ENCODE results near the gene ANKRD13A. TPM values are rescaled to one million over a fixed set of nuclear protein-coding genes. Genes with fewer than 3 reads are reported as not detected.
A peak's percentile ranks its signal among the peaks of the same experiment; 100 is the strongest.
"Not testable (repeated sequence)": the region's sequence is repeated elsewhere in the genome, so short reads cannot be mapped to it uniquely, and the experiment has no call there.

ANKRD13A gene
- total RNA-seq, 1 donor, result 134 TPM

DNA sequence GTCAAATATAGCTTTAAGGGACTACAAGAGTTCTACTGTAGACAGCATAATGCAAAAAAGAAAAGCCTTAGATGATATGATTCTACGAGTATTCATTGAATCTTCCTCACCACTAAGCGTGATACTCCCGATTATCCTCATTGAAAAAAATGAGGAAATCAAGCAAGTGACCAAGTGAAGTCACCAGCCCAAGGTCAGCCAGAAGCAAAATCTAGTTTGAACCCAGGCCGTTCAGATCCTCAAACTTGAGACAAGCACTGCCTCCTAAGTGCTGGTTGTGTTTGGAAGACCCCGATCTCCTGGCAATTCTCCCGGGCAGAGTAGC lies 3.9 kb upstream of the ANKRD13A start:
- Histone ChIP-seq H3K4me3 (ENCODE audit: low read length) (peak overlapping the region; percentile 85), H3K27me3 (ENCODE audit: insufficient read depth, low read length) (no peaks in the 10 kb centered on the region), H3K9me3 (ENCODE audit: low read depth, low read length) (no peaks in the 10 kb centered on the region), H3K4me1 (ENCODE audit: insufficient read depth, low read length) (peaks cover 61% of the 10 kb centered on the region)

DNA sequence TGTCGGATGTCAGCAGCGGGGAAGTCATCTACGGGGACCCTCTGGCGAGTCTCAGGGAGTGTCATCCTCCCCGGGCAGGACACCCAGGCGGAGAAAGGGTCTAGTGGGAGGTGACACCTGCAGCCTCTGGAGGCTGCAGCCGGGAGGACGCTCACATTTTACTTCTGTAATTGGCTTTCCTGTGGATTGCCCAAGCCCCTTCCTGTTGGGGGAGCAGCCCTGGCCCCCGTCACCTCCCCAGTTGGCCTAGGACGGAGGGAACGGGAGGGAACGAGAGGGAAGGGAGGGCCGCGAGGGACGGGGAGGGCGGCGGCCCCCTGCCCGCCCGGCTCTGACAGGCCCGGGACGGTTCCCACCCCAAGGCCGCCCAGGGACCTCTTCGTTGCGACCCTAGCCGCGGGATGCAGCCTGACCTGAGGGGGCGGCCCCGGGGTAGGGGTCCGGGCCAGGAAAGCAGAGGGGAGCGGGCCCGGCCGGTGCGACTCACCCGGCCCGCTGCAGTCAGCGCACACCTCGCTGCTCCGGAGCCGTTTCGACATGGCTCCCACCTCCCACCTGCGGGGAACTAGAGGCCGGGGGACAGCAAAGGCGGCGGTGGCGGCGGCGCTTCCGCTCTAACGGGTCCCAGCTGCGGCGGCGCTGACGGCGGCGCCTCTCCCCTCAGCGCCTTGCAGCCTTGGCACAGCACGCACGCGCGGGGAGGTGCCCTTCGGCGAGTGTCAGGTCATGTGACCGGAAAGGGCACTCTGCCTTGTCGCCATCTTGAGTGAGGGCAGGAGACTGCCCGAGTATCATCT lies 3.3 kb upstream of the ANKRD13A start, which contains the start of gene GIT2:
GIT2 (minus strand) TSS at position 683 of the 797 bp plus-strand sequence; CDS start at position 539, 144 bp downstream.
- Histone ChIP-seq H3K4me3 (ENCODE audit: low read length) (peak within 1 kb of the TSS; percentile 85), H3K4me1 (ENCODE audit: insufficient read depth, low read length) (peaks cover 66% of the 10 kb centered on the region)

DNA sequence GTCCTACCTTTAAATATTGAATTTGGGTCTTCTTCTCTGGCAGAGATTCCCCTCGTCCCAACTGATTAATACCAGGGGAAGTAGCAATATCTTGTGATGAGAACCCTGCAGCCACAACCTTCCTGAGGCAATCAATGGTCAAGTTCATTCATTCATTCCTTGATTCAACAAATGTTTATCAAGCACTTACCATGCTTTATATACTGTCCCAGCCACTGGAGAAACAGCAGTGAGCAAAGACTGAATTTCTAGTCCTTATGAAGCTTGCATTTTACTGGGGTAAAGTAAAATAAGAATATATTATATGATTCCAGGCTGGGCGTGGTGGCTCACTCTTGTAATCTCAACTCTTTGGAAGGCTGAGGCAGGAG lies 2.8 kb upstream of the ANKRD13A start:
- Histone ChIP-seq H3K27me3 (ENCODE audit: insufficient read depth, low read length) (no peaks in the 10 kb centered on the region), H3K4me3 (ENCODE audit: low read length) (peak overlapping the region; percentile 85), H3K9me3 (ENCODE audit: low read depth, low read length) (no peaks in the 10 kb centered on the region), H3K4me1 (ENCODE audit: insufficient read depth, low read length) (peaks cover 72% of the 10 kb centered on the region)

More for the DNA sequence above, 3.3 kb upstream of the ANKRD13A start, which contains the start of gene GIT2:
- H3K9me3 ChIP-seq (ENCODE audit: low read depth, low read length), result no peaks in the 10 kb centered on the region
- H3K27me3 ChIP-seq (ENCODE audit: insufficient read depth, low read length), result no peaks in the 10 kb centered on the region

DNA sequence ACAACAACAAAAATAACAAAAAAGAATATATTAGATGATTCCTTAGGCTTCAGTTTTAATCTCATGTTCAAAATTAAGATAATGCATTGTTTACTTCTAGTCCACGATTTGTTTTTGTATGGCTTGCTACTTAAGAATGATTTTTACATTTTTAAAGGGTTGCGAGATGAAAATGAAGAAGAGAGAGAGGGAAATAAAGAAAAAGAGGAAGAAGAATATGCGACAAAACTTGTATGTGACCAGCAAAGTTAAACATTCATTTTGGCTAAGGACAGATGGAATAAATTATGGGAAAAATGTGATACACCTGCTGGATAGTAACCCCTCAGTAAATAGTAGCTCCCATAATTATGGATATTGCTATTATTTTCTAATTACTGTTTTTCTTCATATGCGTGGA lies 1.8 kb upstream of the ANKRD13A start:
- Histone ChIP-seq H3K4me1 (ENCODE audit: insufficient read depth, low read length) (peaks cover 67% of the 10 kb centered on the region), H3K4me3 (ENCODE audit: low read length) (no peak overlapping the region), H3K9me3 (ENCODE audit: low read depth, low read length) (no peaks in the 10 kb centered on the region), H3K27me3 (ENCODE audit: insufficient read depth, low read length) (no peaks in the 10 kb centered on the region)

DNA sequence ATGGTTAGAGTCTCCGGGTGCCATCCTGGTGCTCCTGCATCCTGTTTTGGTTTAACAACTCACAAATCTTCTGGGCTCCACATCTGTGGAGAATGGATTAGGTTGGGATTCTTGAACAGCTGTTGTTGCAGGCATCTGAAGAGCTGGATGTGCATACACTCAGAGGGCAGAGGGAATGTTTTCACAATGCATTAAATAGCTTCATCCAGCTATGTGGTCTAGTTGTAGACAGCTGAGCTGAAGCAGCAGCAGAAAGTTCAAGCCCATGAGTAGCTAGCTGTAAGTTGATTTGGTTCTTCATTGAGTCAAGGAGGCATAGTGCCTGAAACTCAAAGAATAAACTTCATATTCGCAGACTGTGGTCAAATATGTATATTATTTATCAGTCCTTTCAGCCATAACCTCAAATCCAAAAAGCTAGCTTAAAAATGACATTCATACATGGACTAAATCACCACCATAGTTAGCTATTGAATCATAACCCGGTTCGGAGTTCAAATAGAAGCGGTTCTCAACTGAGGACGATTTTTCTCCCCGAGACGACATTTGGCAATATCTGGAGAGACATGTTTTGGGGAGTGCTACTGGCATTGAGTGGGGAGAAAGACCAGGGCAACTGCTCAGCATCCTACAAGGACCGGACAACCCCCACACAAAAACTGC lies 858 bp upstream of the ANKRD13A start:
- H3K27me3 ChIP-seq (ENCODE audit: insufficient read depth, low read length), result no peaks in the 10 kb centered on the region
- H3K4me1 ChIP-seq (ENCODE audit: insufficient read depth, low read length), result peaks cover 63% of the 10 kb centered on the region
- no peaks in the 10 kb centered on the region for H3K9me3 ChIP-seq (ENCODE audit: low read depth, low read length)
- H3K4me3 ChIP-seq (ENCODE audit: low read length), result peak overlapping the region; percentile 92

DNA sequence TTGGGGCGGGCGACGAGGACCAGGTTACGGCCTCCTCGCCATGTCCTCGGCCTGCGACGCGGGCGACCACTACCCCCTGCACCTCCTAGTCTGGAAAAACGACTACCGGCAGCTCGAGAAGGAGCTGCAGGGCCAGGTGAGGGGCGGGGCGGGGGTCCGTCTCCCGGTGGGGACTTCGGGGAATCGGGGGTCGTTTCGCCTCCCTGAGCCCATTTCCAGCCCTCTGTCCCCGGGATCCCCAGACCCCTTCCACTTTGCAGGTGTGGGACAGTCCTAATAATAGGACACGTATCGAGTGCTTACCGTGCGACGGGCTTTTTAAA lies 380 bp downstream of the ANKRD13A start:
- Histone ChIP-seq H3K9me3 (ENCODE audit: low read depth, low read length) (no peaks in the 10 kb centered on the region), H3K4me3 (ENCODE audit: low read length) (peak overlapping the region; percentile 92), H3K27me3 (ENCODE audit: insufficient read depth, low read length) (no peaks in the 10 kb centered on the region), H3K4me1 (ENCODE audit: insufficient read depth, low read length) (peaks cover 63% of the 10 kb centered on the region)

DNA sequence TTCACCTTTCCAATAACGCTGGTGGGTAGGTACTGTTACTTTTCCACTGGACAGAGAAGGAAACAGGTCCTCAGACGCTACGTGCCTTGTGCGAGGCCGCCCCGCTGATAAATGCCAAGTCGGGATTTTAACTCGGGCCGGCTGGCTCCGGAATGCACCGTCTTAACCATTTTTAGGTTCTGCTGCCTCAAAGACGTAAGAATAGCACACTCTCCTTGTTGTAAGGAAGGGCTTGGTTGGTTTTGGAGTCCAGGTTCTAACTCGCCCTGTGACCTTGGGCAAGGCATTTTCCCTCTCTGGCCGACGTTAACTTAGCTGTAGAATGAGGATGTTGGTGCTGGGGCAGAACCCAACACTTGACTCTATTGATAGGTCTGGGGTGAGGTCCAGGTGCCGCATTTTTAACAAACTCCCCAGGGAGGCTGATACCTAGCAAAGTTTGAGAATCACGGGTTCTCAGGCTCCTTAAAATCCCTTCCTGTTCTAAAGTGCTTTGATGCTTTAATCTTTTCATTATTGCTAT lies 814 bp downstream of the ANKRD13A start:
- Histone ChIP-seq H3K4me1 (ENCODE audit: insufficient read depth, low read length) (peaks cover 65% of the 10 kb centered on the region), H3K4me3 (ENCODE audit: low read length) (peak overlapping the region; percentile 92), H3K27me3 (ENCODE audit: insufficient read depth, low read length) (no peaks in the 10 kb centered on the region), H3K9me3 (ENCODE audit: low read depth, low read length) (no peaks in the 10 kb centered on the region)

DNA sequence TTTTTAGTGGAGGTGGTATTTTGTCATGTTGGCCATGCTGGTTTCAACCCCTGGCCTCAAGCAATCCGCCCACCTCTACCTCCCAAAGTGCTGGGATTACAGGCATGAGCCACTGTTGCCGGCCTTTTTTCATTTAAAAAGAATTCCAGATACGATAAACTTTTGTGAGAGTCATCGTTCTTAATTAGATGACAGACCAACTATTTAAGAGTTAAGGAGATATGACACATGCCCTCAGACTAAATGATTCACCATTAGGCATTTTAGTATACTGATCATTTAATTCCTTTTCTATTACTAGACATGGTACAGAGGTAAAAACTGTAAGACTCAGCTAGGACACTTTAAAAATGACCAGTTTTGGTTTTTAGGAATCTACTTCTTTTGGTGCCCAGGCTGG lies 2.4 kb downstream of the ANKRD13A start:
- no peak overlapping the region for H3K4me3 ChIP-seq (ENCODE audit: low read length)
- no peaks in the 10 kb centered on the region for H3K27me3 ChIP-seq (ENCODE audit: insufficient read depth, low read length)
- no peaks in the 10 kb centered on the region for H3K9me3 ChIP-seq (ENCODE audit: low read depth, low read length)
- peaks cover 67% of the 10 kb centered on the region for H3K4me1 ChIP-seq (ENCODE audit: insufficient read depth, low read length)

DNA sequence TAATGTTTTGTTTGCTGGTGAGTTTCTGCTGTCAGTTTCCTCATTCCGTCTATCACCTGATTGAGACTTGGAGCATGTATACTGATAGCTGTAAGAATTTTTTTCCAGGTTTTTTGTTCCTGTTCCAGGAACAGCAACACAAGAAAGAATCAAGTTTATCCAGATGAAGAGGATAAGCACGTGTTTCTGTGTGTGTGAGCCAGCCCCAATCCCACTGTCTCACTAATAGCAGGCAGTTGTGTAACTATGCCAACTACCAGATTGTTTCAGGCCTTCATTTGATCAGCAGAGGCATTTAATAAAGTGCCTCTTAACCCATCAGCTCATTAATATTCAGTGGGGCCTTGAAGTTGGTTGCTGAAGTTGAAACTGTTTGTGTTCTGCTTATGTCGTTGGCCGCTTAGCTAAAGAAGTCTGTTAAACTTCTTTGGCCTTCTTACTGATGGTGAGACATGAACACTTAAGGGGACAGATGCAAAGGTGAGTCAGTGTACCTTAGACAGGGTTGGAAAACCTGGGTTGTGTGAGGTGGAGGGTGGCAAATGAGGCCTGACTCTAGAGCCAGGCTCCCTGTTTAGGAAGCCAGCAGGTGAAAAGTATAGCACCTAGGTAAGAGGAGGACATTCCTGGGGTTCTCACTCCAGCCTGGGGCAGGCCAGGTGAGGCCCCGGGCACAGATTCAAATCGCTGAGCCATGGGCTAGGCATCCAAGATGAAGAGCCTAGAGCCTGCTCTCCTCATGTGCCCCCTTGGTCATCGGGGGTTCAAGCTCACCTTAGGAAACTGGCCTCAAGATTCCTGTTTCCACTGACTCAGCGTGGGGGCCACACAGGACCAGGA lies 3.7 kb downstream of the ANKRD13A start:
- Histone ChIP-seq H3K4me3 (ENCODE audit: low read length) (no peak overlapping the region), H3K27me3 (ENCODE audit: insufficient read depth, low read length) (no peaks in the 10 kb centered on the region), H3K4me1 (ENCODE audit: insufficient read depth, low read length) (peaks cover 55% of the 10 kb centered on the region), H3K9me3 (ENCODE audit: low read depth, low read length) (no peaks in the 10 kb centered on the region)

DNA sequence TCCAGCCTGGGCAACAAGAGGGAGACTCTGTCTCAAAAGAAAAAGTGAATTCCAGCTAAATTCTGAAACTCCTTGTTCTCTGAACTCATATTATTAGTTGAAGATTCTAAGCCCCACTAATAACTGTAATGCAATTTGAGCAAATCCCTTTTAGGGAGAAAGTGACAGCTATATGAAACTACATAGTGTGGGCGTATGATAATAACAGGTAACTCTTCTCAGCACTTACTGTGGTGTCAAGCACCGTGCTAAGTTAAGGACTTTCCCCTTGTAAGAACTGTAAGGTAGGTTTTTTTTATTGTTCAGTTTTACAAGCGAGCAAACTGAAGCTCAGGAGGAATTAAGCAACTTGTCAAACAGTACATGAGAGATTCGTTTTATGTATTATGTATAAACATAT lies 5.4 kb downstream of the ANKRD13A start:
- Histone ChIP-seq H3K9me3 (ENCODE audit: low read depth, low read length) (no peaks in the 10 kb centered on the region), H3K4me3 (ENCODE audit: low read length) (no peak overlapping the region), H3K27me3 (ENCODE audit: insufficient read depth, low read length) (no peaks in the 10 kb centered on the region), H3K4me1 (ENCODE audit: insufficient read depth, low read length) (peaks cover 51% of the 10 kb centered on the region)

DNA sequence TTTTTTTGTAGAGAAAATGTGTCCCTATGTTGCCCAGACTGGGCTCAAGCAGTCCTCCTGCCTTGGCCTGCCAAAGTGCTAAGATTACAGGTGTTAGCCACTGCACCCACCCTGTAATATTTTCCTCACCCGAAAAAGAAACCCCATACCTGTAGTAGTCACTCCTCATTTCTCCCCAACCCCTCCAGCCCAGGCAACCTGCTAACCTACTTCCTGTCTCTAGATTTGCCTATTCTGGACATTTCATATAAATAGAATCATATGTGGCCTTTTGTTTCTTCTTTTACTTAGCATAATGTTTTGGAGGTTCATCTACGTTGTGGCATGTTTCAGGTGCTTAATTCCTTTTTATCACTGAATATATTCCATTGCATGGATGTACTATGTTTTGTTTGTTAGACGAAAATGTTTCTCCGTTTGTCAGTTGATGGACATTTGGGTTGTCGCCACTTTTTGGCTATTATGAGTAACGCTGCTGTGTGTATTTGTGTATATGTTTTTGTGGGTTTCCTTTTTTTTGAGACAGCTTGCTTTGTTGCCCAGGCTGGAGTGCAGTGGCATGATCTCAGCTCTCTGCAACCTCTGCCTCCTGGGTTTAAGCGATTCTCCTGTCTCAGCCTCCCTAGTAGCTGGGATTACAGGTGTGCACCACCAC lies 6.2 kb downstream of the ANKRD13A start:
- H3K4me1 ChIP-seq (ENCODE audit: insufficient read depth, low read length), result peaks cover 45% of the 10 kb centered on the region
- H3K27me3 ChIP-seq (ENCODE audit: insufficient read depth, low read length), result no peaks in the 10 kb centered on the region
- no peaks in the 10 kb centered on the region for H3K9me3 ChIP-seq (ENCODE audit: low read depth, low read length)
- H3K4me3 ChIP-seq (ENCODE audit: low read length), result no peak overlapping the region

DNA sequence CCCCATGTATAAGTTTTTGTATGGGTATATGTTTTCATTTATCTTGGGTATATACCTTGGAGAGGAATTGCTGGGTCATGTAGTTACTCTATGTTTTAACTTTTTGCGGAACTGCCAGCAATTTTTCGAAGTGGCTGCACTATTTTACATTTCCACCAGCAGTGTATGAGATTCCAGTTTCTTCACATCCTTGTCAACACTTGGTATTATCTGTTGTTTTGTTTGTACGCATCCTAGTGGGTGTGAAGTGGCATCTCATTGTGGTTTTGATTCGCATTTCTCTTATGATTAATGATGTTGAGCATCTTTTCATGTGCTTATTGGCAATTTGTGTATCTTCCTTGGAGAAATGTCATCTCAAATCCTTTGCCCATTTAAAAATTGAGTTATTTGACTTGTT lies 6.9 kb downstream of the ANKRD13A start:
- Histone ChIP-seq H3K4me3 (ENCODE audit: low read length) (no peak overlapping the region), H3K4me1 (ENCODE audit: insufficient read depth, low read length) (peaks cover 45% of the 10 kb centered on the region)

DNA sequence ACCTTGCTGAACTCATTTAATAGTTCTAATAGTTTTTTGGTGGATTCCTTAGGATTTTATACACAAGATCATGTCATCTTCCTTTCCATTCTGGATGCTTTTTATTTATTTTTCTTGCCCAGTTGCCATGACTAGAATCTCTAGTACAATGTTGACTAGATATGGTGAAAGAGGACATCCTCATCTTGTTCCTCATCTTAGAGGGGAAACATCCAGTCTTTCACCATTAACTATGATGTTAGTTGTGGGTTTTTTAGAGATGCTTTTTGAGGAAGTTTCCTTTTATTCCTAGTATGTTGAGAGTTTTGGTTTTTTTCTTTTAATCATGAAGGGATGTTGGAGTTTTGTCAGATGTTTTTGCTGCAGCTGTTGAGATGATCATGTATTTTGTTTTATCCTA lies 8.7 kb downstream of the ANKRD13A start:
- peaks cover 54% of the 10 kb centered on the region for H3K4me1 ChIP-seq (ENCODE audit: insufficient read depth, low read length)

More for the DNA sequence above, 6.9 kb downstream of the ANKRD13A start:
- no peaks in the 10 kb centered on the region for H3K9me3 ChIP-seq (ENCODE audit: low read depth, low read length)
- no peaks in the 10 kb centered on the region for H3K27me3 ChIP-seq (ENCODE audit: insufficient read depth, low read length)

DNA sequence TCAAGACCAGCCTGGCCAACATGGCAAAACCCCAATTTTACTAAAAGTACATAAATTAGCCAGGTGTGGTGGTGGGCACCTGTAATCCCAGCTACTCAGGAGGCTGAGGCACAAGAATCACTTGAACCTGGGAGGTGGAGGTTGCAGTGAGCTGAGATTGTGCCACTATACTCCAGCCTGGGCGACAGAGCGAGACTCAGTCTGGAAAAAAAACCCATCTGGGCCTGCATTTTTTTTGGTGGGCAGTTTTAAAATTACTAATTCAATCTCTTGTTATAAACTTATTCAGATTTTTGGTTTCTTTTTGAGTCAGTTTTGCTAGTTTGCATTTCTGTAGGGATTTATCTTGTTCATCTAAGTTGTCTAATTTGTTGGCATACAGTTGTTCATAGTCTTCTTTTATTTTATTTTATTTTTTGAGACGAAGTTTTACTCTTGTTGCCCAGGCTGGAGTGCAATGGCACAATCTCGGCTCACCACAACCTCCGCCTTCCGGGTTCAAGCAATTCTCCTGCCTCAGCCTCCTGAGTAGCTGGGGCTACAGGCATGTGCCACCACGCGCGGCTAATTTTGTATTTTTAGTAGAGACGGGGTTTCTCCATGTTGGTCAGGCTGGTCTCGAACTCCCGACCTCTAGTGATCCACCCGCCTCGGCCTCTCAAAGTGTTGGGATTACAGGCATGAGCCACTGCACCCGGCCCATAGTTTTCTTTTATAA lies 9.6 kb downstream of the ANKRD13A start:
- H3K4me1 ChIP-seq (ENCODE audit: insufficient read depth, low read length), result peaks cover 48% of the 10 kb centered on the region
- not testable (repeated sequence) for H3K27me3 ChIP-seq (ENCODE audit: insufficient read depth, low read length); H3K9me3 ChIP-seq (ENCODE audit: low read depth, low read length); H3K4me3 ChIP-seq (ENCODE audit: low read length)

More for the DNA sequence above, 8.7 kb downstream of the ANKRD13A start:
- Histone ChIP-seq H3K27me3 (ENCODE audit: insufficient read depth, low read length) (no peaks in the 10 kb centered on the region), H3K9me3 (ENCODE audit: low read depth, low read length) (no peaks in the 10 kb centered on the region), H3K4me3 (ENCODE audit: low read length) (no peak overlapping the region)

Data from mononuclear cell (primary cell).